ENCODE measurements around the gene ATG9B.

DNA sequence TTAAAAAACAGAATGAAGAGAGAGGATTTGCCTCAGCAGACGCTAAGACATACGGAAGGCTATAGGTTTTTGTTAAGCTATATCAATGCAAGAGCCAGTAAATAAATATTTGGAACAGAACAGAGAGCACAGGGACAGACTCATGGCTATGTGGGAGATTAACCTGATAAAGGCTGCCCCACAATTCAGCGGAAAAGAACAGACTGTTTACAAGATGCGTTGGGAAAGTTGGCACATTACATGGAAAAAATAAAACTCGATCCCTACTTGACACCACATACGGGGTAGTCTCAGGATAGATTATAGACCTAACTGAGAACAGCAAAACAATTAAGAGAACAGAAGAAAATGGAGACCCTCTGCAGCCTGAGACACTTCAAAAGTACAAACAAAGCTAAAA is 56.9 kb downstream of the ATG9B start:
- TF ChIP-seq, protein P1, sequence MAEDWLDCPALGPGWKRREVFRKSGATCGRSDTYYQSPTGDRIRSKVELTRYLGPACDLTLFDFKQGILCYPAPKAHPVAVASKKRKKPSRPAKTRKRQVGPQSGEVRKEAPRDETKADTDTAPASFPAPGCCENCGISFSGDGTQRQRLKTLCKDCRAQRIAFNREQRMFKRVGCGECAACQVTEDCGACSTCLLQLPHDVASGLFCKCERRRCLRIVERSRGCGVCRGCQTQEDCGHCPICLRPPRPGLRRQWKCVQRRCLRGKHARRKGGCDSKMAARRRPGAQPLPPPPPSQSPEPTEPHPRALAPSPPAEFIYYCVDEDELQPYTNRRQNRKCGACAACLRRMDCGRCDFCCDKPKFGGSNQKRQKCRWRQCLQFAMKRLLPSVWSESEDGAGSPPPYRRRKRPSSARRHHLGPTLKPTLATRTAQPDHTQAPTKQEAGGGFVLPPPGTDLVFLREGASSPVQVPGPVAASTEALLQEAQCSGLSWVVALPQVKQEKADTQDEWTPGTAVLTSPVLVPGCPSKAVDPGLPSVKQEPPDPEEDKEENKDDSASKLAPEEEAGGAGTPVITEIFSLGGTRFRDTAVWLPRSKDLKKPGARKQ (CRISPR knock-in tag; IDR thresholded peaks at IDR 0.05) = no peak
- TF ChIP-seq, protein P2, sequence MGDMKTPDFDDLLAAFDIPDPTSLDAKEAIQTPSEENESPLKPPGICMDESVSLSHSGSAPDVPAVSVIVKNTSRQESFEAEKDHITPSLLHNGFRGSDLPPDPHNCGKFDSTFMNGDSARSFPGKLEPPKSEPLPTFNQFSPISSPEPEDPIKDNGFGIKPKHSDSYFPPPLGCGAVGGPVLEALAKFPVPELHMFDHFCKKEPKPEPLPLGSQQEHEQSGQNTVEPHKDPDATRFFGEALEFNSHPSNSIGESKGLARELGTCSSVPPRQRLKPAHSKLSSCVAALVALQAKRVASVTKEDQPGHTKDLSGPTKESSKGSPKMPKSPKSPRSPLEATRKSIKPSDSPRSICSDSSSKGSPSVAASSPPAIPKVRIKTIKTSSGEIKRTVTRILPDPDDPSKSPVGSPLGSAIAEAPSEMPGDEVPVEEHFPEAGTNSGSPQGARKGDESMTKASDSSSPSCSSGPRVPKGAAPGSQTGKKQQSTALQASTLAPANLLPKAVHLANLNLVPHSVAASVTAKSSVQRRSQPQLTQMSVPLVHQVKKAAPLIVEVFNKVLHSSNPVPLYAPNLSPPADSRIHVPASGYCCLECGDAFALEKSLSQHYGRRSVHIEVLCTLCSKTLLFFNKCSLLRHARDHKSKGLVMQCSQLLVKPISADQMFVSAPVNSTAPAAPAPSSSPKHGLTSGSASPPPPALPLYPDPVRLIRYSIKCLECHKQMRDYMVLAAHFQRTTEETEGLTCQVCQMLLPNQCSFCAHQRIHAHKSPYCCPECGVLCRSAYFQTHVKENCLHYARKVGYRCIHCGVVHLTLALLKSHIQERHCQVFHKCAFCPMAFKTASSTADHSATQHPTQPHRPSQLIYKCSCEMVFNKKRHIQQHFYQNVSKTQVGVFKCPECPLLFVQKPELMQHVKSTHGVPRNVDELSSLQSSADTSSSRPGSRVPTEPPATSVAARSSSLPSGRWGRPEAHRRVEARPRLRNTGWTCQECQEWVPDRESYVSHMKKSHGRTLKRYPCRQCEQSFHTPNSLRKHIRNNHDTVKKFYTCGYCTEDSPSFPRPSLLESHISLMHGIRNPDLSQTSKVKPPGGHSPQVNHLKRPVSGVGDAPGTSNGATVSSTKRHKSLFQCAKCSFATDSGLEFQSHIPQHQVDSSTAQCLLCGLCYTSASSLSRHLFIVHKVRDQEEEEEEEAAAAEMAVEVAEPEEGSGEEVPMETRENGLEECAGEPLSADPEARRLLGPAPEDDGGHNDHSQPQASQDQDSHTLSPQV (IDR thresholded peaks at IDR 0.05) = no peak
- TF ChIP-seq, protein P3, sequence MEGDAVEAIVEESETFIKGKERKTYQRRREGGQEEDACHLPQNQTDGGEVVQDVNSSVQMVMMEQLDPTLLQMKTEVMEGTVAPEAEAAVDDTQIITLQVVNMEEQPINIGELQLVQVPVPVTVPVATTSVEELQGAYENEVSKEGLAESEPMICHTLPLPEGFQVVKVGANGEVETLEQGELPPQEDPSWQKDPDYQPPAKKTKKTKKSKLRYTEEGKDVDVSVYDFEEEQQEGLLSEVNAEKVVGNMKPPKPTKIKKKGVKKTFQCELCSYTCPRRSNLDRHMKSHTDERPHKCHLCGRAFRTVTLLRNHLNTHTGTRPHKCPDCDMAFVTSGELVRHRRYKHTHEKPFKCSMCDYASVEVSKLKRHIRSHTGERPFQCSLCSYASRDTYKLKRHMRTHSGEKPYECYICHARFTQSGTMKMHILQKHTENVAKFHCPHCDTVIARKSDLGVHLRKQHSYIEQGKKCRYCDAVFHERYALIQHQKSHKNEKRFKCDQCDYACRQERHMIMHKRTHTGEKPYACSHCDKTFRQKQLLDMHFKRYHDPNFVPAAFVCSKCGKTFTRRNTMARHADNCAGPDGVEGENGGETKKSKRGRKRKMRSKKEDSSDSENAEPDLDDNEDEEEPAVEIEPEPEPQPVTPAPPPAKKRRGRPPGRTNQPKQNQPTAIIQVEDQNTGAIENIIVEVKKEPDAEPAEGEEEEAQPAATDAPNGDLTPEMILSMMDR (IDR thresholded peaks at IDR 0.05 in 2 of 3, conservative IDR thresholded peaks at IDR 0.05 in 1 of 3; ENCODE audit: insufficient read depth in 2 of 3, low read depth in 1 of 3, low read length in 3 of 3) = no peak
- TF ChIP-seq, protein P4, sequence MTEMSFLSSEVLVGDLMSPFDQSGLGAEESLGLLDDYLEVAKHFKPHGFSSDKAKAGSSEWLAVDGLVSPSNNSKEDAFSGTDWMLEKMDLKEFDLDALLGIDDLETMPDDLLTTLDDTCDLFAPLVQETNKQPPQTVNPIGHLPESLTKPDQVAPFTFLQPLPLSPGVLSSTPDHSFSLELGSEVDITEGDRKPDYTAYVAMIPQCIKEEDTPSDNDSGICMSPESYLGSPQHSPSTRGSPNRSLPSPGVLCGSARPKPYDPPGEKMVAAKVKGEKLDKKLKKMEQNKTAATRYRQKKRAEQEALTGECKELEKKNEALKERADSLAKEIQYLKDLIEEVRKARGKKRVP (CRISPR knock-in tag; IDR thresholded peaks at IDR 0.05) = no peak
- no peak for TF ChIP-seq TCF7 (IDR thresholded peaks at IDR 0.05; ENCODE audit: borderline replicate concordance)
